Left lung (tissue), 10 donors: ENCODE results near the gene EPHA3. TPM values are rescaled to one million over a fixed set of nuclear protein-coding genes. Genes with fewer than 3 reads are reported as not detected.

ENCODE experiments used
- ATAC-seq: fragments of 200-7000 bp; cut with Tn5 transposase; one replicate; pipeline ENCODE4 v1.9.1; 2020; ENCODE audit warnings: moderate library complexity
- DNase-seq, 4 donors: peaks; one replicate each; pipeline ENCODE4 v3.0.0-alpha.2; 2013 to 2020
- H3K27ac ChIP-seq, 2 donors: fragments of 200-600 bp; sonication (generic) in 1 of 2; one replicate each; pipeline versions ENCODE4 v1.5.0 to v1.8.0; 2020 to 2021
- H3K27me3 ChIP-seq, 2 donors: fragments of 200-600 bp; sonication (generic) in 1 of 2; one replicate each; pipeline versions ENCODE4 v1.5.0 to v1.8.0; 2020 to 2021
- H3K36me3 ChIP-seq, 2 donors: fragments of 200-600 bp; sonication (generic) in 1 of 2; one replicate each; pipeline versions ENCODE4 v1.5.0 to v1.8.0; 2020 to 2021
- H3K4me1 ChIP-seq, 2 donors: fragments of 200-600 bp; one replicate each; pipeline ENCODE4 v1.8.0; 2021
- H3K4me3 ChIP-seq, 2 donors: fragments of 200-600 bp; sonication (generic) in 1 of 2; one replicate each; pipeline versions ENCODE4 v1.5.0 to v1.8.0; 2020 to 2021; ENCODE audit warnings: mild to moderate bottlenecking in 1 of 2
- H3K9me3 ChIP-seq, 2 donors: fragments of 200-600 bp; sonication (generic) in 1 of 2; one replicate each; pipeline versions ENCODE4 v1.5.0 to v1.8.0; 2020 to 2021
- CTCF ChIP-seq, 2 donors: fragments of 200-600 bp; sonication (generic) in 1 of 2; IDR thresholded peaks; one replicate each; pipeline versions ENCODE4 v1.5.0 to v1.8.0; 2021; ENCODE audit warnings: antibody characterized with exemption in 2 of 2
- intact Hi-C, 2 donors: fragments of 100-400 bp; cut with DNase I; formaldehyde crosslinking; loops; one replicate each; pipeline versions ENCODE4 v1.11.2 to v1.14.2; 2022
- polyA plus RNA-seq, 6 donors: library from polyadenylated mRNA; unstranded; fragments of 120-200 nt; gene quantifications; one replicate each; pipeline ENCODE4 v1.2.1, GENCODE V29; 2013; ENCODE audit not compliant: insufficient read length in 6 of 6
- total RNA-seq, 2 donors: library from RNA; stranded (reverse); fragmentation: NEBNext Ultra II Directional; extraction: Animal tissue kit (Norgen Biotek cat#: 25700); gene quantifications; one replicate each; pipeline ENCODE4 v1.2.1, GENCODE V29; 2021
- donor health status: DM: no; HTN: yes; CAD: no.
- donor health status: DM: no; HTN: no; CAD: no.

EPHA3 gene
- total and polyA plus RNA-seq, 8 donors, result 1.9 to 13.9 (median 11.1) TPM

- intact Hi-C loops, result no loop called here
- peaks cover 0 to 5% of the 10 kb centered on the region in 2 donors for H3K9me3 ChIP-seq
- no peak overlapping the region for H3K4me3 ChIP-seq
- no peaks in the 10 kb centered on the region for H3K27me3 ChIP-seq
- TF ChIP-seq CTCF (IDR thresholded peaks at IDR 0.05), result no peak
- H3K36me3 ChIP-seq, result no peaks in the 10 kb centered on the region
- H3K27ac ChIP-seq, result no peak overlapping the region
- no peak for DNase-seq
- no peaks in the 10 kb centered on the region for H3K4me1 ChIP-seq
- ATAC-seq, result no peak
These were observed 420.4 kb downstream of the EPHA3 start for GRCh38 chr3:89527736-89528305.
